CD4-positive, alpha-beta memory T cell (primary cell): ENCODE measurements around the gene GALNT5. TPM values are rescaled to one million over a fixed set of nuclear protein-coding genes. Genes with fewer than 3 reads are reported as not detected.

Experiments
- CTCF ChIA-PET: fragments of 350-600 bp; sonication (Branson Sonifier 250); formaldehyde crosslinking; loops from one replicate; lab custom pipeline; 2021; ENCODE audit warnings: inconsistent platforms; ENCODE audit not compliant: partially characterized antibody; lab: Charles Lee
- POLR2A ChIA-PET: fragments of 350-600 bp; sonication (Branson Sonifier 250); formaldehyde crosslinking; loops from one replicate; lab custom pipeline; 2021; ENCODE audit not compliant: partially characterized antibody; lab: Charles Lee
- DNase-seq, 5 donors: peaks; one replicate each; pipeline versions ENCODE4 v3.0.0 to v3.0.0-alpha.2; 2020 to 2022; ENCODE audit warnings: mixed read lengths in 1 of 5
- H3K27ac ChIP-seq: one replicate; pipeline ENCODE4 v1.7.0; 2013; ENCODE audit warnings: low read depth, low read length
- H3K27me3 ChIP-seq: 2 replicates; pipeline ENCODE4 v1.7.0; 2013; ENCODE audit warnings: mild to moderate bottlenecking, low read length, moderate library complexity; ENCODE audit not compliant: insufficient read depth
- H3K36me3 ChIP-seq: 2 replicates; pipeline ENCODE4 v1.7.0; 2013; ENCODE audit warnings: mild to moderate bottlenecking, low read length, moderate library complexity; ENCODE audit not compliant: insufficient read depth
- H3K4me1 ChIP-seq: 2 replicates; pipeline ENCODE4 v1.7.0; 2013; ENCODE audit warnings: mild to moderate bottlenecking, low read length, moderate library complexity; ENCODE audit not compliant: insufficient read depth
- H3K4me3 ChIP-seq, 2 donors: one replicate each; pipeline ENCODE4 v1.7.0; 2013; ENCODE audit warnings: low read length in 2 of 2, mild to moderate bottlenecking in 1 of 2
- H3K9me3 ChIP-seq, 2 donors: one replicate each; pipeline ENCODE4 v1.7.0; 2013; ENCODE audit warnings: low read length in 2 of 2, control low read depth in 1 of 2; ENCODE audit not compliant: control insufficient read depth in 1 of 2
- H3K27ac Mint-ChIP-seq, 7 donors: one replicate each; pipeline ENCODE4 v1.8.0; 2020 to 2021; ENCODE audit warnings: mixed read lengths in 7 of 7, mild to moderate bottlenecking in 6 of 7, inconsistent platforms in 3 of 7, moderate library complexity in 3 of 7
- H3K27me3 Mint-ChIP-seq, 2 donors: one replicate each; pipeline ENCODE4 v1.8.0; 2020 to 2021; ENCODE audit warnings: mixed read lengths in 2 of 2
- H3K36me3 Mint-ChIP-seq, 2 donors: one replicate each; pipeline ENCODE4 v1.8.0; 2020 to 2021; ENCODE audit warnings: mixed read lengths in 2 of 2, inconsistent platforms in 1 of 2, mild to moderate bottlenecking in 1 of 2
- H3K4me1 Mint-ChIP-seq, 4 donors: one replicate each; pipeline ENCODE4 v1.8.0; 2020 to 2021; ENCODE audit warnings: mixed read lengths in 4 of 4, mild to moderate bottlenecking in 1 of 4
- H3K4me3 Mint-ChIP-seq, 8 donors: one replicate each; pipeline ENCODE4 v1.8.0; 2020 to 2021; ENCODE audit warnings: mixed read lengths in 8 of 8, mild to moderate bottlenecking in 7 of 8, moderate library complexity in 6 of 8, inconsistent platforms in 3 of 8
- H3K9me3 Mint-ChIP-seq, 8 donors: one replicate each; pipeline ENCODE4 v1.8.0; 2020 to 2021; ENCODE audit warnings: mixed read lengths in 8 of 8, mild to moderate bottlenecking in 5 of 8, inconsistent platforms in 3 of 8, moderate library complexity in 1 of 8
- intact Hi-C: fragments of 100-400 bp; cut with micrococcal nuclease; formaldehyde crosslinking; loops from one replicate; pipeline ENCODE4 v1.15.1; 2023
- polyA plus RNA-seq, 2 donors: library from polyadenylated mRNA; unstranded; fragments of 300-500 nt; fragmentation: Illumina TruSeq; gene quantifications; one replicate each; pipeline ENCODE4 v1.2.3, GENCODE V29; 2021
- total RNA-seq, 2 experiments: library from RNA; stranded (reverse); gene quantifications; one replicate each; pipeline ENCODE4 v1.2.3, GENCODE V29; 2021

GALNT5 gene
- total and polyA plus RNA-seq, 4 experiments from 2014 or later = not detected

DNA sequence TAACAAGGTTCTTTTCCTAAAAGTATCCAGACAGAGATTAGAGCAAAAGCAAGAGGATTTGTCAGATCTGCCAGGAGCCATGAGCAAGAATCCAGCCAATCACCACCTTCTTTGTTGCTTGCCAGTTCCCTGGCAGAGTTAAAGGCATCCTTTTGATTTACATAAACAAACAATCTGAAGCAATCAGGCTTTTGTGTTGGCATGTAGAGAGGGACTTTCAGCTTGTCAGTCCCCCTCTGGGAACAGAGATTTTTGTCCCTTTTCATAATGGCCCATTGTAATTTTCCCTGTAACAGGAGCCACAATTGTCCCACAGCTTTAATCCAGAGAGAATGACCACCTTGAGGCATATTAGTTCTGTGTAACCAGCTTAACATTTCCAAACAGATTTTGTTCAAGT is 68.3 kb downstream of the GALNT5 start, which contains the start of gene ERMN:
Gene ERMN, minus strand, starts transcription at position 39 of the 400 bp plus-strand sequence. CDS start 182 bp downstream, outside the sequence.
- intact Hi-C loops = loop anchor here (2.0 kb wide), 2 partner anchors 79 to 119 kb away; partner anchors contain the start of gene CYTIP
- Histone ChIP-seq H3K27ac (no peak within 1 kb of the TSS), H3K4me3 (no peak within 1 kb of the TSS), H3K27me3 (no peaks in the 10 kb centered on the region), H3K36me3 (no peaks in the 10 kb centered on the region), H3K9me3 (no peaks in the 10 kb centered on the region), H3K4me1 (peaks cover 21% of the 10 kb centered on the region)
- no peak for DNase-seq
- H3K27ac Mint-ChIP-seq = peak within 1 kb of the TSS in 1 of 7 donors; percentile 81
- no peaks in the 10 kb centered on the region for H3K27me3 Mint-ChIP-seq
- ChIA-PET CTCF (interaction anchor here (0.8 to 16.8 kb wide), 14 partner anchors 12 to 682 kb away, joined by 3 to 392 read pairs (median 82); partner anchors contain the start of gene CYTIP), POLR2A (interaction anchor here (0.8 to 13.8 kb wide), 3 partner anchors 90 to 166 kb away, joined by 3 to 375 read pairs (median 4); partner anchors contain the start of gene CYTIP)
- no peak within 1 kb of the TSS for H3K4me3 Mint-ChIP-seq
- H3K36me3 Mint-ChIP-seq = peaks cover 16 to 21% of the 10 kb centered on the region in 2 donors
- H3K9me3 Mint-ChIP-seq = peaks cover 0 to 2% (median 0%) of the 10 kb centered on the region in 8 donors
- peaks cover 18 to 28% (median 22%) of the 10 kb centered on the region in 4 donors for H3K4me1 Mint-ChIP-seq

DNA sequence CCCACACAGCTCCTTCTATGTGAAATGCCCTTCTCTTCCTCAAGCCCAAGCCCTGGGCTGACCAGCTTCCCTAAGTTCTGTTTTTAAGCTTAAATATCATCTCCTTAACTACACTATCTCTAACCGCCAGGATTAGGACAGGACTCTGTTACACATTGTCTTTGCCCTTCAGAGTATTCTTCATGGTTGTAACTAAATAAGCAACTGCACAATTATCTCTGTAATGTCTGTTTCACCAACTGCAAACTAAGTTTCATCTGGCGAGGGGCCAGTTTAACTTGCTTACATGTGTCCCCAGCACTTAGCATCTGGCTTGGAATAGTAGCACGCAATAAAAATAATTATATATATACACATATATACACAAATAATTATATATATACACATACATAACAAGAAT is 69.2 kb downstream of the GALNT5 start:
- POLR2A ChIA-PET = interaction anchor here (0.8 to 13.8 kb wide), 9 partner anchors 24 to 165 kb away, joined by 3 to 375 read pairs (median 9); partner anchors contain the start of gene CYTIP
- intact Hi-C loops = loop anchor here (1.0 to 2.0 kb wide), 7 partner anchors 78 to 684 kb away; partner anchors contain the start of gene CYTIP
- DNase-seq = no peak
- Histone ChIP-seq H3K4me3 (no peak overlapping the region), H3K9me3 (no peaks in the 10 kb centered on the region), H3K36me3 (no peaks in the 10 kb centered on the region), H3K27me3 (no peaks in the 10 kb centered on the region), H3K27ac (no peak overlapping the region), H3K4me1 (peaks cover 31% of the 10 kb centered on the region)
- Mint-ChIP-seq H3K9me3 (peaks cover 0 to 2% (median 0%) of the 10 kb centered on the region in 8 donors), H3K27me3 (no peaks in the 10 kb centered on the region), H3K4me1 (peaks cover 27 to 37% (median 31%) of the 10 kb centered on the region in 4 donors), H3K27ac (peak overlapping the region in 1 of 7 donors; percentile 81), H3K36me3 (peaks cover 12 to 14% of the 10 kb centered on the region in 2 donors), H3K4me3 (no peak overlapping the region)
- CTCF ChIA-PET = interaction anchor here (0.7 to 16.8 kb wide), 43 partner anchors 9 to 666 kb away, joined by 3 to 392 read pairs (median 9); partner anchors contain the start of genes ACVR1C and CYTIP

DNA sequence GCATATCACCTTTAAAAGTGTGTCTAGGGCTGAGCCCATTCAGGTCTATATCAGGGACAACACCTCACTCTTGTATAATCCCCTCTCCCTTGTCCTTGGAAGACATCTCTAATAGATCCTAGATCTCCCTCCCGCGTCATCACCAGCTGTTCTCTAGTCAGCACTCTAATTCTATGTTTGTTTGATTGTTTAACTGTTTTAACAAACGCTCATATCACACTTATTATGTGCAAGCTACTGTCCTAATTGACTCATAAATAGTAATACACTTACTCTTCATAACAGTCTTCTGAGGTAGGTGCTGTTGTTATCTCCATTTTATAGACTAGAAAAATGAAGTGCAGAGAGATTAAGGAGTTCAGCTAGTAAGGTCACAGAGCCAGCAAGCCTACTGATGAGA is 69.7 kb downstream of the GALNT5 start:
- H3K27me3 Mint-ChIP-seq = no peaks in the 10 kb centered on the region
- Histone ChIP-seq H3K27me3 (no peaks in the 10 kb centered on the region), H3K4me3 (peak overlapping the region in 1 of 2 donors; percentile 13), H3K4me1 (peaks cover 36% of the 10 kb centered on the region), H3K36me3 (no peaks in the 10 kb centered on the region), H3K9me3 (no peaks in the 10 kb centered on the region), H3K27ac (no peak overlapping the region)
- peaks cover 28 to 42% (median 34%) of the 10 kb centered on the region in 4 donors for H3K4me1 Mint-ChIP-seq
- H3K36me3 Mint-ChIP-seq = peaks cover 8 to 11% of the 10 kb centered on the region in 2 donors
- peaks cover 0 to 2% (median 0%) of the 10 kb centered on the region in 8 donors for H3K9me3 Mint-ChIP-seq
- H3K27ac Mint-ChIP-seq = peak overlapping the region in 6 of 7 donors; percentile 27 to 91 (median 84)
- ChIA-PET CTCF (interaction anchor here (0.7 to 16.8 kb wide), 50 partner anchors 9 to 684 kb away, joined by 3 to 392 read pairs (median 7); partner anchors contain the start of genes ACVR1C and CYTIP), POLR2A (interaction anchor here (0.9 to 13.8 kb wide), 15 partner anchors 9 to 301 kb away, joined by 3 to 375 read pairs (median 9); partner anchors contain the start of genes ACVR1C and CYTIP)
- H3K4me3 Mint-ChIP-seq = peak overlapping the region in 4 of 8 donors; percentile 63 to 75 (median 70)
- no peak for DNase-seq
- intact Hi-C loops = loop anchor here (1.0 to 2.0 kb wide), 7 partner anchors 78 to 683 kb away; partner anchors contain the start of gene CYTIP

DNA sequence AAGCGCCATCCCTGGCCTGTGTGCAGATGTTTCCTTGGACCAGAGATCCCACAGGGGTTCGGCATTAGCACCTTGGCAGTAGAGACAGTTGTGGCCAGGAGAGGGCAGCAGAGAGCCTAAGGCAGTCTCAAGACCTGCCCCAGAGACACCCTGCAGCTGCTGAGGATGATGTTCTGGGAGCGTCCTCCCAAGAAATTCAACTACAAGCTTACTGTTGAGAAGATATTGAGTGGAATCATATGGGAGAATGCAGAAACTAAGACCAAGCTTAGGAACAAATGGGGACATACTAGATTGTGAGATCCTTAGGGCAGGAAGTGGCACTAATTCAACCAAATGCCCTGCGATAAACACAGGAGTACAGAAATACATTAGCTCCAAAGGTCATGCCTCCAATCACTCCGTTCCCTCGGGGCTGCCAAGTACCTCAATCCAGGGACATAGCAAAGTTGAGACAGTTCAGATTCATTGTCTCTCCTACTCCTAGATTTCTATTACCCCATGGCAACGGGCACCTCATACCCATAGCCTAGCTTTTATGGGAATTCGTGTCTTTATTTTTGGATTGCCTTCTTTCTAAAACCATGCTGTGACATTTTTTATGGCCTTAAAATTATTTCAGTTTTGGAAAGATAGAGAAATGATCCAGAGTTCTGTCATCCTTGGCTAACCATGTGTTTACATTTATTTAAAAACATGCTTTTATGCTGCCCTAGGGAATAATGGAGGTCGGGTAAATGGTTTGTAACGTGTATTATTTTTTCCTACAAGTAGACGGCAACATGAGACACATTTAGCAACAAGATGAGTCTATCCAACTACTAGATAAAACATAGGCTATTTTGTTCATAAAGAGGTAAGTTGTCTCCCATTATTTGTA is 70.4 kb downstream of the GALNT5 start:
- Histone ChIP-seq H3K36me3 (no peaks in the 10 kb centered on the region), H3K27me3 (no peaks in the 10 kb centered on the region), H3K4me1 (peaks cover 42% of the 10 kb centered on the region), H3K27ac (no peak overlapping the region), H3K4me3 (peak overlapping the region in 1 of 2 donors; percentile 13), H3K9me3 (no peaks in the 10 kb centered on the region)
- no peaks in the 10 kb centered on the region for H3K27me3 Mint-ChIP-seq
- H3K27ac Mint-ChIP-seq = peak overlapping the region; percentile 27 to 91 (median 82)
- DNase-seq = peak; percentile 75 to 83 (median 78)
- peaks cover 0 to 2% (median 0%) of the 10 kb centered on the region in 8 donors for H3K9me3 Mint-ChIP-seq
- ChIA-PET POLR2A (interaction anchor here (0.7 to 13.8 kb wide), 19 partner anchors 8 to 301 kb away, joined by 3 to 375 read pairs (median 6); partner anchors contain the start of genes ACVR1C and CYTIP), CTCF (interaction anchor here (0.6 to 16.8 kb wide), 53 partner anchors 10 to 683 kb away, joined by 3 to 392 read pairs (median 6); partner anchors contain the start of genes ACVR1C and CYTIP)
- H3K36me3 Mint-ChIP-seq = peaks cover 6% of the 10 kb centered on the region in 2 donors
- H3K4me1 Mint-ChIP-seq = peaks cover 34 to 49% (median 40%) of the 10 kb centered on the region in 4 donors
- H3K4me3 Mint-ChIP-seq = peak overlapping the region in 7 of 8 donors; percentile 63 to 75 (median 70)
- intact Hi-C loops = loop anchor here (1.0 to 2.0 kb wide), 7 partner anchors 77 to 682 kb away; partner anchors contain the start of gene CYTIP

DNA sequence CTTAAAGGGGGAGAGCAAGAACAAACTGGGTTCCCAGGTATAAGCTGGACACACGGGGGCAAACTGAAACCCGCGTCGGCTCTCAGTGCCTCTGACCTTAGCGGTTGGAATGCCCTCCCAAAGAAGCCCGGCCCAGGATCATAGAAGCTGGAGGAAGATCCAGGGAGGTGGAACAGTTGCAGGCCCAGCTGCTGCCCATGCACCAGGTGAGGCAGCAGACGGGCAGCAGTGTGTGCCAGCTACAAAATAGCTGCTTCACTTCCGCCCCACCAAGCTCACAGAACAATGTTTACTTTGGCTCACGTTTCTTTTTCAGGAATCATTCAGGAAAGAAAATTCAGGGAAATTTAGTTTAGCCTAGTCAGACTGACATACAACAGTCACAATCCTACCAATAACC is 72.0 kb downstream of the GALNT5 start:
- ChIA-PET CTCF (interaction anchor here (0.6 to 16.8 kb wide), 11 partner anchors 8 to 1418 kb away, joined by 3 to 392 read pairs (median 135); partner anchors contain the start of gene CYTIP), POLR2A (interaction anchor here (0.5 to 13.8 kb wide), 5 partner anchors 75 to 106 kb away, joined by 3 to 375 read pairs (median 4); partner anchors contain the start of gene CYTIP)
- H3K9me3 Mint-ChIP-seq = peaks cover 0 to 2% (median 0%) of the 10 kb centered on the region in 8 donors
- Histone ChIP-seq H3K27ac (no peak overlapping the region), H3K4me1 (peaks cover 54% of the 10 kb centered on the region), H3K36me3 (no peaks in the 10 kb centered on the region), H3K27me3 (no peaks in the 10 kb centered on the region), H3K4me3 (no peak overlapping the region), H3K9me3 (no peaks in the 10 kb centered on the region)
- peak overlapping the region in 4 of 7 donors; percentile 5 to 80 (median 62) for H3K27ac Mint-ChIP-seq
- intact Hi-C loops = no loop called here
- peaks cover 0 to 3% of the 10 kb centered on the region in 2 donors for H3K36me3 Mint-ChIP-seq
- H3K4me3 Mint-ChIP-seq = no peak overlapping the region
- H3K27me3 Mint-ChIP-seq = no peaks in the 10 kb centered on the region
- peaks cover 47 to 65% (median 54%) of the 10 kb centered on the region in 4 donors for H3K4me1 Mint-ChIP-seq
- no peak for DNase-seq

DNA sequence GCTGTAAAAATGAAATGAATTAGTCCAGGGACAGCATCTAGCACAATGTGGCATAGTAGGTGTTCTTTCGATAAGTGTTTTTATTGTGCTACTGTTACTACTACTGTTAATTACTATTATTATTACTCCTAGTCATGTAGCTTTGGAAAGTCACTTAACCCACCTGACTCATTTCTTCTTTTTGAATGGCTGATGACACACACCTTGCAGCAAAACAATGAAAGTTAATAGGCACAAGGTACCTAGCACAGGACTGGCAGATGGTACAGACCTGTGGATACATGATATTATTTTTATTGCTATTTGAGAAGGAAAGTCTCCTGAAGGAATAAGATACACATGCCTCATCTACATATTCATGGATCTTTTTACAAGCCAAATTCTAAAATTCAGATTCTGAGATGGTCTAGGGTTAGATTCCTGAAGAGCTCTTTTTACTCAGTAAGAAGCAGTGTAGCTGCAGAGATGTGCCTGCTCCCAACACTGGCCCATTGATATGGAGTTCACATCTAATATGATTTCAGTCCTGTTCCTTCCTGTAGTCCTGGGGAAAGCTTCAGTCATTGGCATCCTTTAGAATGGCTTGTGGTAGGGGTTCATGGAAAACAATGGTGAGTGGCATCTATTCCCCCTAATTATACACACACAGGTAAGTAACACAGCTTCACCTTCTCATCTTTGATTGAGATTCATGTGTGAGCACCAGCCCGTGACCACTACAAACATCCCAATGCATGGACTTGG is 76.0 kb downstream of the GALNT5 start:
- H3K27me3 Mint-ChIP-seq = no peaks in the 10 kb centered on the region
- H3K9me3 Mint-ChIP-seq = peaks cover 0 to 2% (median 0%) of the 10 kb centered on the region in 8 donors
- H3K36me3 Mint-ChIP-seq = no peaks in the 10 kb centered on the region
- H3K4me1 Mint-ChIP-seq = peaks cover 57 to 75% (median 67%) of the 10 kb centered on the region in 4 donors
- Histone ChIP-seq H3K36me3 (no peaks in the 10 kb centered on the region), H3K27me3 (no peaks in the 10 kb centered on the region), H3K9me3 (no peaks in the 10 kb centered on the region), H3K4me1 (peaks cover 59% of the 10 kb centered on the region), H3K4me3 (no peak overlapping the region), H3K27ac (no peak overlapping the region)
- DNase-seq = no peak
- H3K4me3 Mint-ChIP-seq = peak overlapping the region in 3 of 8 donors; percentile 8 to 54 (median 38)
- POLR2A ChIA-PET = interaction anchor here (0.6 to 13.8 kb wide), 6 partner anchors 70 to 677 kb away, joined by 3 to 375 read pairs (median 4); partner anchors contain the start of gene CYTIP
- H3K27ac Mint-ChIP-seq = peak overlapping the region; percentile 48 to 90 (median 75)
- intact Hi-C loops = no loop called here
- CTCF ChIA-PET = interaction anchor here (0.7 to 16.8 kb wide), 16 partner anchors 10 to 263 kb away, joined by 3 to 392 read pairs (median 6); partner anchors contain the start of gene CYTIP
